ENCODE measurements around the gene RNF208. TPM values are rescaled to one million over a fixed set of nuclear protein-coding genes. Genes with fewer than 3 reads are reported as not detected.

RNF208 gene
- polyA plus RNA-seq, 1 of the 3 experiments (the other 2 are of a cell fraction), result 2.7 TPM

GRCh38 chr9:137236936-137237421 is 14.9 kb upstream of the RNF208 start (continued):
- TF ChIP-seq SIN3A (IDR thresholded peaks at IDR 0.05; ENCODE audit: borderline replicate concordance, low read depth, low read length) (no peak), NFIC (IDR thresholded peaks at IDR 0.05; ENCODE audit: borderline replicate concordance) (no peak), NRF1 (IDR thresholded peaks at IDR 0.05; ENCODE audit: low read depth, low read length) (no peak), TAF1 (IDR thresholded peaks at IDR 0.05; ENCODE audit: borderline replicate concordance, low read depth, low read length) (no peak), FOXJ3 (CRISPR knock-in tag; IDR thresholded peaks at IDR 0.05) (no peak)

GRCh38 chr9:137236238-137236935 is 14.3 kb upstream of the RNF208 start:
- H3K4me2 ChIP-seq, result no peak overlapping the region
- peak; percentile 94 for TF ChIP-seq CTCF (IDR thresholded peaks at IDR 0.05)
- TF ChIP-seq PBX3 (IDR thresholded peaks at IDR 0.05), result no peak
- TF ChIP-seq RAD21 (IDR thresholded peaks at IDR 0.05; ENCODE audit: low read length), result peak; percentile 70
- peak; percentile 34; the same call in 1 of the 2 replicates for TF ChIP-seq POLR2AphosphoS5 (IDR thresholded peaks at IDR 0.05; ENCODE audit: low read depth, low read length)
- TF ChIP-seq SMC3 (IDR thresholded peaks at IDR 0.05; ENCODE audit: low read depth, low read length), result peak; percentile 72
- peak; percentile 64; the same call in 1 of the 2 replicates for TF ChIP-seq YY1 (IDR thresholded peaks at IDR 0.05; ENCODE audit: low read depth)
- no peak for TF ChIP-seq EZH2phosphoT487 (IDR thresholded peaks at IDR 0.05; ENCODE audit: borderline replicate concordance, low read depth)
- peak; percentile 59 for TF ChIP-seq CHD2 (IDR thresholded peaks at IDR 0.05; ENCODE audit: low read length, partially characterized antibody)
- no peak for TF ChIP-seq TAF1 (IDR thresholded peaks at IDR 0.05; ENCODE audit: borderline replicate concordance, low read depth, low read length)
- peak; percentile 62 for TF ChIP-seq NRF1 (IDR thresholded peaks at IDR 0.05; ENCODE audit: low read depth, low read length)
- 0 out of 2 replicates have a peak, but pooled peaks have one; percentile 51 for TF ChIP-seq SIN3A (IDR thresholded peaks at IDR 0.05; ENCODE audit: borderline replicate concordance, low read depth, low read length)
- TF ChIP-seq MAX (IDR thresholded peaks at IDR 0.05; ENCODE audit: low read depth), result no peak
- peaks cover 27% of the 10 kb centered on the region for H3K79me2 ChIP-seq (ENCODE audit: insufficient read depth)
- H3K9ac ChIP-seq, result no peak overlapping the region
- H3K9me2 ChIP-seq, result no peaks in the 10 kb centered on the region
- H4K20me1 ChIP-seq (ENCODE audit: insufficient read depth), result no peaks in the 10 kb centered on the region
- H3K9me3 ChIP-seq, result no peaks in the 10 kb centered on the region
- 61% methylated on average over 10 of the region's 31 CpGs for WGBS (ENCODE audit: low lambda C conversion rate)
- H3F3A ChIP-seq (replicated peaks; ENCODE audit: insufficient read depth), result peaks cover 9% of the 10 kb centered on the region
- no peak overlapping the region for H3K27ac ChIP-seq (ENCODE audit: low read depth in 2 of 2, low read length in 1 of 2)
- H3K4me3 ChIP-seq (ENCODE audit: low read depth in 2 of 2, low read length in 1 of 2), result peak overlapping the region in 1 of 2 experiments; percentile 44; a peak in 1 of 4 replicates
- H3K4me1 ChIP-seq (ENCODE audit: control insufficient read depth in 1 of 2, insufficient read depth in 2 of 2, low read depth in 1 of 2, low read length in 1 of 2), result peaks cover 9 to 22% of the 10 kb centered on the region in 2 experiments; a peak in 2 of 4 replicates
- DNase-seq, result peak; percentile 98
- H3K27me3 ChIP-seq (ENCODE audit: insufficient read depth), result no peaks in the 10 kb centered on the region
- no peak overlapping the region for H2AFZ ChIP-seq (ENCODE audit: low read depth)
- CTCF ChIA-PET, result interaction anchor here (0.6 to 4.5 kb wide), 61 partner anchors 12 to 426 kb away, joined by 3 to 95 read pairs (median 4); partner anchors contain the start of genes ANAPC2, CYSRT1, DPP7 and GRIN1
- no peaks in the 10 kb centered on the region for H3K36me3 ChIP-seq (replicated peaks in 1 of 2; ENCODE audit: control insufficient read depth in 1 of 2, insufficient read depth in 2 of 2, low read length in 1 of 2)
- POLR2A ChIA-PET, result interaction anchor here (0.7 to 1.3 kb wide), 7 partner anchors 18 to 187 kb away, joined by 3 to 4 read pairs (median 3); partner anchors contain the start of genes EXD3, NDOR1, NOXA1 and TMEM203

All from SK-N-SH (cell line).